HEK293 (cell line): Measurements from ENCODE around the gene RPUSD2.

ENCODE experiments used
- HOXA7 ChIP-seq: sonication (generic); formaldehyde crosslinking; IDR thresholded peaks from 2 replicates; pipeline ENCODE4 v1.8.1; 2022; ENCODE audit warnings: missing genetic modification reagents, borderline replicate concordance
- KLF8 ChIP-seq: fragments of 450-650 bp; formaldehyde crosslinking; IDR thresholded peaks from 2 replicates; pipeline ENCODE4 v1.5.1; 2016; ENCODE audit warnings: missing biosample characterization, missing genetic modification characterization
- ZBTB20 ChIP-seq: fragments of 450-650 bp; formaldehyde crosslinking; IDR thresholded peaks from 2 replicates; pipeline ENCODE4 v1.5.1; 2016; ENCODE audit warnings: missing biosample characterization, missing genetic modification characterization
- ZFHX2 ChIP-seq: fragments of 450-650 bp; formaldehyde crosslinking; conservative IDR thresholded peaks from 2 replicates; pipeline ENCODE4 v1.5.1; 2016; ENCODE audit warnings: missing biosample characterization, missing genetic modification characterization
- ZNF2 ChIP-seq: fragments of 450-650 bp; formaldehyde crosslinking; IDR thresholded peaks from 2 replicates; pipeline ENCODE4 v1.5.1; 2016; ENCODE audit warnings: missing biosample characterization, missing genetic modification characterization
- ZNF274 ChIP-seq, 2 experiments: fragments of 200-500 bp in 1 of 2; fragments of 450-650 bp in 1 of 2; sonication (Bioruptor generic) in 1 of 2; formaldehyde crosslinking in 1 of 2; IDR thresholded peaks; 2 replicates each; pipeline versions ENCODE4 v1.5.1 to v1.6.1; 2014 to 2016; ENCODE audit warnings: borderline replicate concordance in 1 of 2, inconsistent platforms in 1 of 2, low read length in 1 of 2, missing biosample characterization in 1 of 2, missing genetic modification characterization in 1 of 2
- ZNF610 ChIP-seq: fragments of 450-650 bp; formaldehyde crosslinking; IDR thresholded peaks from 2 replicates; pipeline ENCODE4 v1.5.1; 2016; ENCODE audit warnings: missing biosample characterization, missing genetic modification characterization, borderline replicate concordance
- TF ChIP-seq, protein P1 (sequence below): fragments of 450-650 bp; formaldehyde crosslinking; IDR thresholded peaks from 2 replicates; pipeline ENCODE4 v1.5.0; 2017; ENCODE audit warnings: missing biosample characterization, missing genetic modification characterization, borderline replicate concordance
- TF ChIP-seq, protein P2 (sequence below): fragments of 450-650 bp; formaldehyde crosslinking; IDR thresholded peaks from 2 replicates; pipeline ENCODE4 v1.5.1; 2016; ENCODE audit warnings: missing biosample characterization, missing genetic modification characterization
- TF ChIP-seq, protein P3 (sequence below): fragments of 450-650 bp; IDR thresholded peaks from 2 replicates; pipeline ENCODE4 v1.5.1; 2018; ENCODE audit warnings: missing biosample characterization, mild to moderate bottlenecking, missing genetic modification characterization
- TF ChIP-seq, protein P4 (sequence below): fragments of 450-650 bp; formaldehyde crosslinking; IDR thresholded peaks from 2 replicates; pipeline ENCODE4 v1.5.1; 2016; ENCODE audit warnings: missing biosample characterization, missing genetic modification characterization

DNA sequence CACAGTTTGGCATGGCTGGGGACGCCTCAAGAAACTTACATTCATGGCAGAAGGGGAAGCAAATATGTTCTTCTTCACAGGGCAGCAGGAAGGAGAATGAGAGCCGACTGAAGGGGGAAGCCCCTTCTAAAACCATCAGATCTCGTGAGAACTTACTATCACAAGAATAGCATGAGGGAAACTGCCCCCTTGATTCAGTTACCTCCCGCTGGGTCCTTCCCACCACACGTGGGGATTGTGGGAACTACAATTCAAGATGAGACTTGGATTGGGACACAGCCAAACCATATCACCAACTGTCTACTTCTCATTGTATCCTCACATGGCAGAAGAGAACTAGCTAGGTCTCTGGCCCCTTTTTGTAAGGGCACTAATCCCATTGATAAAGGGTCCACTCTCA lies 34.7 kb upstream of the RPUSD2 start:
- no peak for TF ChIP-seq ZNF2 (tag by site-specific recombination)
- no peak for TF ChIP-seq KLF8 (tag by site-specific recombination)
- no peak for TF ChIP-seq HOXA7 (CRISPR knock-in tag)
- TF ChIP-seq ZFHX2 (tag by site-specific recombination) = no peak
- TF ChIP-seq, protein P1, sequence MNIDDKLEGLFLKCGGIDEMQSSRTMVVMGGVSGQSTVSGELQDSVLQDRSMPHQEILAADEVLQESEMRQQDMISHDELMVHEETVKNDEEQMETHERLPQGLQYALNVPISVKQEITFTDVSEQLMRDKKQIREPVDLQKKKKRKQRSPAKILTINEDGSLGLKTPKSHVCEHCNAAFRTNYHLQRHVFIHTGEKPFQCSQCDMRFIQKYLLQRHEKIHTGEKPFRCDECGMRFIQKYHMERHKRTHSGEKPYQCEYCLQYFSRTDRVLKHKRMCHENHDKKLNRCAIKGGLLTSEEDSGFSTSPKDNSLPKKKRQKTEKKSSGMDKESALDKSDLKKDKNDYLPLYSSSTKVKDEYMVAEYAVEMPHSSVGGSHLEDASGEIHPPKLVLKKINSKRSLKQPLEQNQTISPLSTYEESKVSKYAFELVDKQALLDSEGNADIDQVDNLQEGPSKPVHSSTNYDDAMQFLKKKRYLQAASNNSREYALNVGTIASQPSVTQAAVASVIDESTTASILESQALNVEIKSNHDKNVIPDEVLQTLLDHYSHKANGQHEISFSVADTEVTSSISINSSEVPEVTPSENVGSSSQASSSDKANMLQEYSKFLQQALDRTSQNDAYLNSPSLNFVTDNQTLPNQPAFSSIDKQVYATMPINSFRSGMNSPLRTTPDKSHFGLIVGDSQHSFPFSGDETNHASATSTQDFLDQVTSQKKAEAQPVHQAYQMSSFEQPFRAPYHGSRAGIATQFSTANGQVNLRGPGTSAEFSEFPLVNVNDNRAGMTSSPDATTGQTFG (tag by site-specific recombination) = no peak
- no peak for TF ChIP-seq ZNF274 (IDR thresholded peaks at IDR 0.05; ENCODE audit: low read length)
- TF ChIP-seq ZNF274 (tag by site-specific recombination; IDR thresholded peaks at IDR 0.05; ENCODE audit: borderline replicate concordance) = no peak
- TF ChIP-seq, protein P2, sequence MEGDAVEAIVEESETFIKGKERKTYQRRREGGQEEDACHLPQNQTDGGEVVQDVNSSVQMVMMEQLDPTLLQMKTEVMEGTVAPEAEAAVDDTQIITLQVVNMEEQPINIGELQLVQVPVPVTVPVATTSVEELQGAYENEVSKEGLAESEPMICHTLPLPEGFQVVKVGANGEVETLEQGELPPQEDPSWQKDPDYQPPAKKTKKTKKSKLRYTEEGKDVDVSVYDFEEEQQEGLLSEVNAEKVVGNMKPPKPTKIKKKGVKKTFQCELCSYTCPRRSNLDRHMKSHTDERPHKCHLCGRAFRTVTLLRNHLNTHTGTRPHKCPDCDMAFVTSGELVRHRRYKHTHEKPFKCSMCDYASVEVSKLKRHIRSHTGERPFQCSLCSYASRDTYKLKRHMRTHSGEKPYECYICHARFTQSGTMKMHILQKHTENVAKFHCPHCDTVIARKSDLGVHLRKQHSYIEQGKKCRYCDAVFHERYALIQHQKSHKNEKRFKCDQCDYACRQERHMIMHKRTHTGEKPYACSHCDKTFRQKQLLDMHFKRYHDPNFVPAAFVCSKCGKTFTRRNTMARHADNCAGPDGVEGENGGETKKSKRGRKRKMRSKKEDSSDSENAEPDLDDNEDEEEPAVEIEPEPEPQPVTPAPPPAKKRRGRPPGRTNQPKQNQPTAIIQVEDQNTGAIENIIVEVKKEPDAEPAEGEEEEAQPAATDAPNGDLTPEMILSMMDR = no peak
- TF ChIP-seq, protein P3, sequence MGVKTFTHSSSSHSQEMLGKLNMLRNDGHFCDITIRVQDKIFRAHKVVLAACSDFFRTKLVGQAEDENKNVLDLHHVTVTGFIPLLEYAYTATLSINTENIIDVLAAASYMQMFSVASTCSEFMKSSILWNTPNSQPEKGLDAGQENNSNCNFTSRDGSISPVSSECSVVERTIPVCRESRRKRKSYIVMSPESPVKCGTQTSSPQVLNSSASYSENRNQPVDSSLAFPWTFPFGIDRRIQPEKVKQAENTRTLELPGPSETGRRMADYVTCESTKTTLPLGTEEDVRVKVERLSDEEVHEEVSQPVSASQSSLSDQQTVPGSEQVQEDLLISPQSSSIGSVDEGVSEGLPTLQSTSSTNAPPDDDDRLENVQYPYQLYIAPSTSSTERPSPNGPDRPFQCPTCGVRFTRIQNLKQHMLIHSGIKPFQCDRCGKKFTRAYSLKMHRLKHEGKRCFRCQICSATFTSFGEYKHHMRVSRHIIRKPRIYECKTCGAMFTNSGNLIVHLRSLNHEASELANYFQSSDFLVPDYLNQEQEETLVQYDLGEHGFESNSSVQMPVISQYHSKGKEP (tag by site-specific recombination) = no peak
- TF ChIP-seq ZNF610 = no peak
- no peak for TF ChIP-seq ZBTB20
- TF ChIP-seq, protein P4, sequence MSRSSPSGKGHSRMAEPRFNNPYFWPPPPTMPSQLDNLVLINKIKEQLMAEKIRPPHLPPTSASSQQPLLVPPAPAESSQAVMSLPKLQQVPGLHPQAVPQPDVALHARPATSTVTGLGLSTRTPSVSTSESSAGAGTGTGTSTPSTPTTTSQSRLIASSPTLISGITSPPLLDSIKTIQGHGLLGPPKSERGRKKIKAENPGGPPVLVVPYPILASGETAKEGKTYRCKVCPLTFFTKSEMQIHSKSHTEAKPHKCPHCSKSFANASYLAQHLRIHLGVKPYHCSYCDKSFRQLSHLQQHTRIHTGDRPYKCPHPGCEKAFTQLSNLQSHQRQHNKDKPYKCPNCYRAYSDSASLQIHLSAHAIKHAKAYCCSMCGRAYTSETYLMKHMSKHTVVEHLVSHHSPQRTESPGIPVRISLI (tag by site-specific recombination) = no peak
